ENCODE measurements around the gene DLGAP4. TPM values are rescaled to one million over a fixed set of nuclear protein-coding genes. Genes with fewer than 3 reads are reported as not detected.

Gene DLGAP4
- polyA plus RNA-seq, 4 donors = 24.3 to 37.9 (median 28.3) TPM

DNA sequence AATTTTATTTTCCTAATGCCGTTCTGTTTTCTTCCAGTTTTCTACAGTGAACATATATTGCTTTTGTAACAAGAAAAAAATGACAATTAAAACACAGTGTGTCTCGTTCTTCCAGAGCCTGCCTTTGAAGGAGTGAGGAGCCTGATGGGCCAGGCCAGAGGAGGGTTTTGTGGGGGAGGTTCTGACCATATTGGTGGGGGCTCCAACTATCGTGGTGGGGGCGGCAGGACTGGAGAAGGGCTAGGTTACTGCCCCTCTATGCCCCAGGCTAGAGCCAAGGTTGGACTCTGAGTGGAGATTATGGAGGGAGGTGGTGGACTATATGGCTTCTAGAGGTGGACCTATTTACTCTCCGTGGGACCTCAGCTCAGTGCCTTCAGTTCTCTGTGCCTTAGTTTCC lies 24.0 kb downstream of the DLGAP4 start:
- H3K4me3 ChIP-seq (ENCODE audit: low read depth in 1 of 3, low read length in 3 of 3) = no peak overlapping the region
- H3K36me3 ChIP-seq (ENCODE audit: control insufficient read depth in 3 of 3, insufficient read depth in 2 of 3, low read depth in 1 of 3, low read length in 3 of 3) = no peaks in the 10 kb centered on the region
- peaks cover 0 to 7% of the 10 kb centered on the region in 2 donors for H3K9me3 ChIP-seq (ENCODE audit: control insufficient read depth in 2 of 2, insufficient read depth in 1 of 2, low read depth in 1 of 2, low read length in 1 of 2)
- H3K27me3 ChIP-seq (ENCODE audit: control insufficient read depth in 3 of 3, insufficient read depth in 3 of 3, low read length in 3 of 3) = peaks cover 0 to 15% (median 4%) of the 10 kb centered on the region in 3 donors
- H3K27ac ChIP-seq (ENCODE audit: low read depth in 1 of 3, low read length in 2 of 3) = no peak overlapping the region
- DNase-seq = no peak
- WGBS, 3 donors = 77 to 85% (median 77%) methylated on average over 5 of the region's 5 CpGs
- no peaks in the 10 kb centered on the region for H3K4me1 ChIP-seq (ENCODE audit: control insufficient read depth in 3 of 3, insufficient read depth in 2 of 3, low read depth in 1 of 3, low read length in 2 of 3)
- FAIRE-seq = no peak

DNA sequence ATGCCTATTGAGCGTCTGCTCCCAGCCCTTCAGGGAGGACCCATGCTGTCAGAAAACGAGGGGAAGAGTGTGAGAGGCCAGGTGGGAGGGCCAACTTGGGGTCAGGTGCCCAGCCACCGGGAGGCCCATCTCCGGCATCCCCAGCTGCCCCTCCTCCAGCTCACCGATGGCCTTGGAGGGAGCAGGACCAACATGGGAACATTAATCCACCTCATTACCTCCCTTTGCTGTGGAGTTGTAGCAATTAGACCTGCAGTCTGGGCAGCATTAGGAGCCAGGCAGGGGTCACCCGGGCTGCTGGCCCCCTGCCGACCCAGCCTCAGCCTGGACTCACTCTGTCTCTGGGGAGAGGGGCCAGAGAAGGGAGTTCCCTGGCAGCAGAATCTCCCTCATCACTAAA lies 25.1 kb downstream of the DLGAP4 start:
- Histone ChIP-seq H3K27me3 (ENCODE audit: control insufficient read depth in 3 of 3, insufficient read depth in 3 of 3, low read length in 3 of 3) (peaks cover 0 to 15% (median 5%) of the 10 kb centered on the region in 3 donors), H3K4me1 (ENCODE audit: control insufficient read depth in 3 of 3, insufficient read depth in 2 of 3, low read depth in 1 of 3, low read length in 2 of 3) (no peaks in the 10 kb centered on the region), H3K9me3 (ENCODE audit: control insufficient read depth in 2 of 2, insufficient read depth in 1 of 2, low read depth in 1 of 2, low read length in 1 of 2) (peaks cover 0 to 5% of the 10 kb centered on the region in 2 donors), H3K36me3 (ENCODE audit: control insufficient read depth in 3 of 3, insufficient read depth in 2 of 3, low read depth in 1 of 3, low read length in 3 of 3) (no peaks in the 10 kb centered on the region), H3K27ac (ENCODE audit: low read depth in 1 of 3, low read length in 2 of 3) (no peak overlapping the region), H3K4me3 (ENCODE audit: low read depth in 1 of 3, low read length in 3 of 3) (no peak overlapping the region)
- DNase-seq (no peak), FAIRE-seq (no peak)
- 30 to 36% (median 35%) methylated on average over 7 of the region's 7 CpGs for WGBS, 3 donors

DNA sequence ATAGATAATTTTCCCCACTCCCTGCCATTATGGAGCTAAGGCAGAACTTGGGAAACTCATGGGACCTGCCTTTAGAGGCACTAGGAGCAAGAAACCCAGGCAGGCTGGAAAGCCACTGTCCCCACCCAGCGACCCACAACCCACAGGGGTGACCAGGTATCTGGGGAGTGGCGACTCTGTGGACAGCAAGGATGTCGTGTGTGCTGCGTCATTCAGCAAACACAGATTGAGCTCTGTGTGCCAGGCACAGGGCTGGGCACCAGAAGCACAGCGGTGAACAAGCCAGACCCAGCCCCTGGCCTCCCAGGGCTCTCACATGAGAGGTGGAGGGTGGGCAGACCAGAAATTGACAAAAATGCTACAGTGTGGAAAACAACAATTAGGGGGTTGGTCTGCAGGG lies 27.7 kb downstream of the DLGAP4 start:
- no peaks in the 10 kb centered on the region for H3K36me3 ChIP-seq (ENCODE audit: control insufficient read depth in 3 of 3, insufficient read depth in 2 of 3, low read depth in 1 of 3, low read length in 3 of 3)
- 69 to 81% (median 70%) methylated on average over 5 of the region's 5 CpGs for WGBS, 3 donors
- no peak for DNase-seq

DNA sequence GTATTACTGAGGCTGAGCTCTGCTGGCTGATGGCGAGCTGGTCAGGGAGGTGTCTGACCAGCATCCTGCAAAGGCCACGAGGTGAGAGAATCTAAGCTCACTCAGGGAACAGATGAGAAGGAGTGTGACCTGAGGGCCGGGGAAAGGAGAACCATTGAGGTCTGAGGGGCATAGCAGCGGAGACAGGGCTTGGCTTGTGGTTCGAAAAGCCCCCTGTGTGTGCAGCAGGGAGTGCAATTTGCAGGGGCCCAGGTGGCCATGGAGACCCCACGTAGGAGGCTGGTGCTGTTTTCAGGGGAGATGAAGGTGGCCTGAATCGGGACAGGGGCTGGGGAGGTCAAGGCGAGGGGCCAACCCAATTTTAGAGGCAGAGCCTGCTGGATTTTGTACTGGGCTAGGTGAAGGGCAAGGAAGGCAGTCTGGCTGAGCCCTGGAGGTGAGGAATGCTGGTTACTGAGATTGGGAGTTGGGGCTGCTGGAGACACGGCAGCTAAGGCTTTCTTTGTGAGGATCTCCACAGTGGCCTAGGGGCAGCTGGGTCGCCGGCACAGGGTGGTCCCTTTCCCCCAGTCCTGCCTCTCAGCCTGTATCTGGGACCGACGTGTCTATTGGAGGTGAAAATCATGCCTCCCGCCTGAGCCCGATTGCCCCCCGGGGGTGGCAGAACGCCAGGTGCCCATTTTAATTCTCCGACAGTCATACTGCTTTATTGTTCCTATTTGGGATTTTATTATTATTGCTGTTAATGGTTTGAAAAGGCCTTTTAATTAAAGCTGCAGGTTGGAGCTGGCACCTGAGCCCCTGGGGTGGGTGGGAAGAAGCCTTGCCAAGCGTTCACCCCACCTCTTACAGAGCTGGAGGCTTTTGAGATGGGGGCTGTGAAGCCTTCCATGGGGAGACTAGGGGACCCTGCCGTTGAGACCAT lies 28.4 kb downstream of the DLGAP4 start:
- H3K4me3 ChIP-seq (ENCODE audit: low read depth in 1 of 3, low read length in 3 of 3) = no peak overlapping the region
- DNase-seq = no peak
- no peaks in the 10 kb centered on the region for H3K4me1 ChIP-seq (ENCODE audit: control insufficient read depth in 3 of 3, insufficient read depth in 2 of 3, low read depth in 1 of 3, low read length in 2 of 3)
- no peak for FAIRE-seq
- no peaks in the 10 kb centered on the region for H3K9me3 ChIP-seq (ENCODE audit: control insufficient read depth in 2 of 2, insufficient read depth in 1 of 2, low read depth in 1 of 2, low read length in 1 of 2)
- H3K36me3 ChIP-seq (ENCODE audit: control insufficient read depth in 3 of 3, insufficient read depth in 2 of 3, low read depth in 1 of 3, low read length in 3 of 3) = no peaks in the 10 kb centered on the region
- peaks cover 0 to 15% (median 3%) of the 10 kb centered on the region in 3 donors for H3K27me3 ChIP-seq (ENCODE audit: control insufficient read depth in 3 of 3, insufficient read depth in 3 of 3, low read length in 3 of 3)
- 62 to 66% (median 62%) methylated on average over 20 of the region's 20 CpGs for WGBS, 3 donors
- no peak overlapping the region for H3K27ac ChIP-seq (ENCODE audit: low read depth in 1 of 3, low read length in 2 of 3)

More for the DNA sequence above, 27.7 kb downstream of the DLGAP4 start:
- Histone ChIP-seq H3K4me3 (ENCODE audit: low read depth in 1 of 3, low read length in 3 of 3) (no peak overlapping the region), H3K27me3 (ENCODE audit: control insufficient read depth in 3 of 3, insufficient read depth in 3 of 3, low read length in 3 of 3) (peaks cover 0 to 15% (median 3%) of the 10 kb centered on the region in 3 donors), H3K9me3 (ENCODE audit: control insufficient read depth in 2 of 2, insufficient read depth in 1 of 2, low read depth in 1 of 2, low read length in 1 of 2) (no peaks in the 10 kb centered on the region), H3K27ac (ENCODE audit: low read depth in 1 of 3, low read length in 2 of 3) (no peak overlapping the region), H3K4me1 (ENCODE audit: control insufficient read depth in 3 of 3, insufficient read depth in 2 of 3, low read depth in 1 of 3, low read length in 2 of 3) (no peaks in the 10 kb centered on the region)
- FAIRE-seq = no peak

DNA sequence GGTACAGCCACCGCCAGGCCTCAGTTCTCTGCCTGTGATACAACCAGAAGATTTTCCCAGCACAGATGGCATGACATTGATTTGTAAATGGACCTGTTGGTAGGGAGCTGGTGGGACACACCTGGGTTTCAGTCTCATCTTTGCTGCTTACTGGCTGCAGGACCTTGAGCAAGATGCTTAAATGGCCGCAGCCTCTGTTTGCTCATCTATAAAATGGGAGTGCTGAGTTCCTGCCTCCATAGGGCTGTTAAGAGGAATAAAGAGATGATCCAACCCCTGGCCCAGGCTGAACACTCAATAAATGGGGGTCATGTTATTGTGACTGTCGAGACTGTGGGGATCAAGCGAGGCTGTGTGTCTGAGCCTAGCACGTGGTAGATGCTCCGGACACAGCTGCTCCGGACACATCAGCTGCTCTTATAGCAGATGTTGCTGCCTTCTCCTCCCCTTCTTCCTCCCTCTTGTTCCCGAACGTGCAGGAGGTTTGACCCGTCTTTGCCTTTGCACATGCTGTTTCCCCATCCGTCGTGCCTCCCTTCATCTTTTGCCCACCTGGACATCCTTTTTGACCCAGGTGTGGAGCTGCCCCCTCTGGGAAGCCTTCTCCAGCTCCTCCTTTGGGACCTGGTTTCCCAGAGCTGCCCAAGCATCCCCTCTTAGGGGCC lies 29.2 kb downstream of the DLGAP4 start:
- no peak overlapping the region for H3K4me3 ChIP-seq (ENCODE audit: low read depth in 1 of 3, low read length in 3 of 3)
- H3K27ac ChIP-seq (ENCODE audit: low read depth in 1 of 3, low read length in 2 of 3) = no peak overlapping the region
- H3K27me3 ChIP-seq (ENCODE audit: control insufficient read depth in 3 of 3, insufficient read depth in 3 of 3, low read length in 3 of 3) = peaks cover 0 to 15% (median 3%) of the 10 kb centered on the region in 3 donors
- H3K36me3 ChIP-seq (ENCODE audit: control insufficient read depth in 3 of 3, insufficient read depth in 2 of 3, low read depth in 1 of 3, low read length in 3 of 3) = no peaks in the 10 kb centered on the region
- DNase-seq = no peak
- no peaks in the 10 kb centered on the region for H3K9me3 ChIP-seq (ENCODE audit: control insufficient read depth in 2 of 2, insufficient read depth in 1 of 2, low read depth in 1 of 2, low read length in 1 of 2)
- H3K4me1 ChIP-seq (ENCODE audit: control insufficient read depth in 3 of 3, insufficient read depth in 2 of 3, low read depth in 1 of 3, low read length in 2 of 3) = no peaks in the 10 kb centered on the region
- no peak for FAIRE-seq
- WGBS, 3 donors = 82 to 85% (median 83%) methylated on average over 12 of the region's 12 CpGs

DNA sequence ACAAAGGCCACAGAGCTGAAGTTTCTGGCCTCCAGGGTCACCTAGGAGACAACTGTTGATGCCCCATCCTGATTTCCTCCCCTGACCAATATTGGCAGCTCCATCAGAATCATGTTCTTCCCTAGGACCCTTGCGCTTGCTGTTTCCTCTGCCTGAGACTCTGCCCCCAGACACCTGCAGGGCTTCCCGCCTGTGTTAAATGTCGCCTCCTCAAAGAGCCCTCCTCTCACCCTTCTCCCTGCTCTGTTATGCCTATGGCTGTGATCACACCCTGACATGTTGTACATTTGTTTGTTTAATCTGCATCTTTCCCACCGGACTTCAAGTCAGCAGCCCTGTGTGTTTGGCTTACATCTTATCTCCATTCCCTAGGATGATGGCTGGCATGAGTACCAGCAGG lies 30.1 kb downstream of the DLGAP4 start:
- 66 to 73% (median 69%) methylated on average over 4 of the region's 4 CpGs for WGBS, 3 donors
- peaks cover 0 to 15% (median 3%) of the 10 kb centered on the region in 3 donors for H3K27me3 ChIP-seq (ENCODE audit: control insufficient read depth in 3 of 3, insufficient read depth in 3 of 3, low read length in 3 of 3)
- no peaks in the 10 kb centered on the region for H3K9me3 ChIP-seq (ENCODE audit: control insufficient read depth in 2 of 2, insufficient read depth in 1 of 2, low read depth in 1 of 2, low read length in 1 of 2)
- H3K36me3 ChIP-seq (ENCODE audit: control insufficient read depth in 3 of 3, insufficient read depth in 2 of 3, low read depth in 1 of 3, low read length in 3 of 3) = no peaks in the 10 kb centered on the region
- no peaks in the 10 kb centered on the region for H3K4me1 ChIP-seq (ENCODE audit: control insufficient read depth in 3 of 3, insufficient read depth in 2 of 3, low read depth in 1 of 3, low read length in 2 of 3)
- no peak overlapping the region for H3K4me3 ChIP-seq (ENCODE audit: low read depth in 1 of 3, low read length in 3 of 3)
- FAIRE-seq = no peak
- DNase-seq = no peak
- no peak overlapping the region for H3K27ac ChIP-seq (ENCODE audit: low read depth in 1 of 3, low read length in 2 of 3)

DNA sequence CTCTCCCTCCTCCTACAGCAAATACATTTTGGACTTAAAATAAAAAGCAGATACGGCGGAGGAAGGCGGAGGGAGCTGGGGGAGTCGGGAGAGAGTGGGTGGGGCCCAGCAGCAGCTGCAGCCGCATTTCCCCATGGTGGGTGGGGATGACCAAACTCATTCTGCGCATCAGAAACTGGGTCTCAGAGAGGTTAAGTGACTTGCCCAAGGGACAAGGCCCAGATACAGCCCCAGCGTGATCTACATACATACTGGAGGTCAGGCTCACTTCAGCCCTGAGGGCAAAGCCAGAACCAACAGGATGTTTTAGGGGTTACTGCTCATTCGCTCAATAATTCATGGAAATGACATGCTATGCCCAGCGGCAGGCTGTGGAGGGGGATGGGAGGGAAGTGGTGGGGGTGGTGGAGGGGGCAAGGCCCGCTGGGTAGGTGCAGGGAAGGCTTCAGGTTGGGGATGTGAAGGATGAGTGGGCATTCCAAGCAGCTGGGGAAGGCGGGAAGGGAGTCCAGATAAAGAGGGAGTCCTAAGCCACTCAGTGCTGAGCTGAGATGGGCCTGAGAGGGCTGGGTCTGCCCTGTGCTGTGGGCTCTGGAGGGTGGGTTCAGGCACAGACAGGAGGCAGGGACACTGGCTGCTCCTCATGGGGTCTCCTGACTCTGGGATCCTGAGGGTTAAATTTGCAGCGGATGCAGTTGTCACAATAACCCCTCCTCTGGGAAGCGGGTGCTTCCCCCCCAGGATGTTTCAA lies 31.0 kb downstream of the DLGAP4 start:
- Histone ChIP-seq H3K4me1 (ENCODE audit: control insufficient read depth in 3 of 3, insufficient read depth in 2 of 3, low read depth in 1 of 3, low read length in 2 of 3) (no peaks in the 10 kb centered on the region), H3K4me3 (ENCODE audit: low read depth in 1 of 3, low read length in 3 of 3) (no peak overlapping the region), H3K27ac (ENCODE audit: low read depth in 1 of 3, low read length in 2 of 3) (no peak overlapping the region), H3K27me3 (ENCODE audit: control insufficient read depth in 3 of 3, insufficient read depth in 3 of 3, low read length in 3 of 3) (peaks cover 0 to 11% (median 3%) of the 10 kb centered on the region in 3 donors), H3K36me3 (ENCODE audit: control insufficient read depth in 3 of 3, insufficient read depth in 2 of 3, low read depth in 1 of 3, low read length in 3 of 3) (no peaks in the 10 kb centered on the region), H3K9me3 (ENCODE audit: control insufficient read depth in 2 of 2, insufficient read depth in 1 of 2, low read depth in 1 of 2, low read length in 1 of 2) (no peaks in the 10 kb centered on the region)
- DNase-seq (no peak), FAIRE-seq (no peak)
- WGBS, 3 donors = 37 to 53% (median 38%) methylated on average over 13 of the region's 13 CpGs

DNA sequence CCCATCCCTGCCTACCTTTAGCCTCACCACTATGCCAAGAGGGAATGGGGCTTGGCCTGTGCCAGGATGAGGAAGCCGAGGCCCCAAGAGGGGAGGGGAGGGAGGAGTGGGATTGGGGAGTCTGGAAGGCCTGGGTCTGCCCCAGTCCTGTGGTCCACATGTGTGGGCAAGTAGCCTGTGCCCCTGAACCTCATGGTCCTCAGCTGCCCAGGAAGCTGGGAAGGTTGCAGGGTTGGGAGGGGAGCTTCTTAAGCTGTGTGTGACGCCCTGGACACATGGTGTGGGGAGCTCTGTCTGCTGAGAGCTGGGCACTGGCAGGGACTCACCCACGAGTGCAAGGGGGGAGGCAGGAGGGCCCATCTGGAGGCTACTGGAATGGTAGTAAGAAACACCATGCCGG lies 31.7 kb downstream of the DLGAP4 start:
- FAIRE-seq = no peak
- H3K27ac ChIP-seq (ENCODE audit: low read depth in 1 of 3, low read length in 2 of 3) = no peak overlapping the region
- H3K9me3 ChIP-seq (ENCODE audit: control insufficient read depth in 2 of 2, insufficient read depth in 1 of 2, low read depth in 1 of 2, low read length in 1 of 2) = no peaks in the 10 kb centered on the region
- no peaks in the 10 kb centered on the region for H3K4me1 ChIP-seq (ENCODE audit: control insufficient read depth in 3 of 3, insufficient read depth in 2 of 3, low read depth in 1 of 3, low read length in 2 of 3)
- no peak overlapping the region for H3K4me3 ChIP-seq (ENCODE audit: low read depth in 1 of 3, low read length in 3 of 3)
- no peaks in the 10 kb centered on the region for H3K36me3 ChIP-seq (ENCODE audit: control insufficient read depth in 3 of 3, insufficient read depth in 2 of 3, low read depth in 1 of 3, low read length in 3 of 3)
- DNase-seq = no peak
- 36 to 66% (median 58%) methylated on average over 4 of the region's 4 CpGs for WGBS, 3 donors
- H3K27me3 ChIP-seq (ENCODE audit: control insufficient read depth in 3 of 3, insufficient read depth in 3 of 3, low read length in 3 of 3) = peaks cover 0 to 11% (median 3%) of the 10 kb centered on the region in 3 donors
